H1 (cell line): ENCODE results near the gene HIBCH. TPM values are rescaled to one million over a fixed set of nuclear protein-coding genes. Genes with fewer than 3 reads are reported as not detected.

Source experiments
- CBX5 ChIP-seq: fragments of 300-800, 300-1000 bp; sonication (generic); IDR thresholded peaks from 2 replicates; pipeline ENCODE4 v1.7.1; 2016; ENCODE audit warnings: antibody characterized with exemption, low read length, low read depth
- CBX8 ChIP-seq: fragments of 300-800, 300-1000 bp; sonication (generic); IDR thresholded peaks from 2 replicates; pipeline ENCODE4 v1.7.1; 2016; ENCODE audit warnings: low read depth, low read length, borderline replicate concordance
- JUND ChIP-seq: IDR thresholded peaks from 2 replicates; pipeline ENCODE4 v1.6.1; 2011; ENCODE audit warnings: mild to moderate bottlenecking, improper control_type of control experiment, low read length
- SAP30 ChIP-seq: fragments of 300-600 bp; sonication (generic); IDR thresholded peaks from 2 replicates; pipeline ENCODE4 v1.7.1; 2012; ENCODE audit warnings: low read length, moderate library complexity, mild to moderate bottlenecking, inconsistent platforms; ENCODE audit not compliant: insufficient read depth, insufficient replicate concordance
- ZNF274 ChIP-seq: IDR thresholded peaks from 2 replicates; pipeline ENCODE4 v1.7.0; 2012; ENCODE audit warnings: low read length, borderline replicate concordance; ENCODE audit errors: extremely low read depth
- polyA plus RNA-seq, 7 experiments: library from polyadenylated mRNA; depleted of rRNA in 3 of 7; stranded (reverse) in 5 of 7; unstranded in 2 of 7; fragments of >200 nt in 5 of 7; fragments of 200-250 nt in 2 of 7; gene quantifications; 1 replicate in 5 of 7; 2 replicates in 1 of 7; 4 replicates in 1 of 7; pipeline versions ENCODE4 v1.2.1 to v1.2.3, GENCODE V29; 2011 to 2013; ENCODE audit warnings: missing spikeins in 2 of 7, mixed read lengths in 2 of 7
- total RNA-seq: library from RNA; stranded (reverse); fragmentation: NEBNext Ultra II Directional; extraction: Animal tissue kit (Norgen Biotek cat#: 25700); gene quantifications from 2 replicates; pipeline ENCODE4 v1.2.1, GENCODE V29; 2021

HIBCH gene
- total and polyA plus RNA-seq, 2 of the 8 experiments (the other 6 are each of a cell fraction or from before 2014, with no cell fraction given) = 7.5 to 31.8 TPM

GRCh38 chr2:190210471-190210870 lies 109.2 kb downstream of the HIBCH start (continued):
- no peak for TF ChIP-seq SAP30
- TF ChIP-seq ZNF274 = no peak
- TF ChIP-seq CBX8 = no peak
- TF ChIP-seq CBX5 = no peak
- no peak for TF ChIP-seq JUND
- TF ChIP-seq, all 59 proteins: peak for 0
